LoVo (cell line): ENCODE measurements around the gene PALLD.
"Not testable (repeated sequence)": the region's sequence is repeated elsewhere in the genome, so short reads cannot be mapped to it uniquely, and the experiment has no call there.

Source experiments
- DNase-seq: peaks from one replicate; pipeline ENCODE4 v3.0.0-alpha.2; 2016; ENCODE audit warnings: low spot score

The PALLD gene

GRCh38 chr4:168710353-168710946, 213.6 kb downstream of the PALLD start:
- peak; percentile 47 for DNase-seq

- no peak for DNase-seq
Measured at GRCh38 chr4:168711197-168712140, 214.6 kb downstream of the PALLD start.

- no peak for DNase-seq
Measured at GRCh38 chr4:168712316-168712890, 215.6 kb downstream of the PALLD start.

- DNase-seq: no peak
Measured at GRCh38 chr4:168713253-168713652, 216.4 kb downstream of the PALLD start.

- DNase-seq: no peak
Measured at GRCh38 chr4:168715896-168716295, 219.0 kb downstream of the PALLD start.

GRCh38 chr4:168716406-168717129, 219.7 kb downstream of the PALLD start:
- no peak for DNase-seq

- DNase-seq: no peak
Measured at GRCh38 chr4:168717847-168718246, 221.0 kb downstream of the PALLD start.

- DNase-seq: no peak
Measured at GRCh38 chr4:168719725-168720124, 222.9 kb downstream of the PALLD start.

GRCh38 chr4:168720396-168720900, 223.6 kb downstream of the PALLD start:
- DNase-seq: no peak

GRCh38 chr4:168722391-168722790, 225.5 kb downstream of the PALLD start:
- DNase-seq: no peak

- DNase-seq: no peak
Measured at GRCh38 chr4:168723020-168723419, 226.2 kb downstream of the PALLD start.

- DNase-seq: no peak
Measured at GRCh38 chr4:168723569-168723968, 226.7 kb downstream of the PALLD start.

GRCh38 chr4:168724243-168724642, 227.4 kb downstream of the PALLD start:
- DNase-seq: no peak

- no peak for DNase-seq
Measured at GRCh38 chr4:168724686-168725411, 228.0 kb downstream of the PALLD start.

- DNase-seq: no peak
Measured at GRCh38 chr4:168725930-168726329, 229.1 kb downstream of the PALLD start.

GRCh38 chr4:168727181-168727580, 230.3 kb downstream of the PALLD start:
- DNase-seq: not testable (repeated sequence)

GRCh38 chr4:168731006-168731636, 234.3 kb downstream of the PALLD start:
- DNase-seq: no peak

GRCh38 chr4:168731706-168732414, 235.0 kb downstream of the PALLD start:
- DNase-seq: no peak

GRCh38 chr4:168732714-168733113, 235.9 kb downstream of the PALLD start:
- no peak for DNase-seq
